Activated CD8-positive, alpha-beta memory T cell treated with anti-CD3 and anti-CD28 coated beads, Interleukin-2, amount 10 ng/mL, durations not matched to agents 7 days and 5 days (primary cell): Measurements from ENCODE around the gene FAF1. TPM values are rescaled to one million over a fixed set of nuclear protein-coding genes. Genes with fewer than 3 reads are reported as not detected.

Experiments
- ATAC-seq: fragments of 150-1000 bp; cut with Tn5 transposase; one replicate; pipeline ENCODE4 v1.10.0; 2021; ENCODE audit warnings: moderate library complexity
- CTCF ChIA-PET: fragments of 350-600 bp; sonication (Branson Sonifier 250); formaldehyde crosslinking; loops from one replicate; lab custom pipeline; 2021; ENCODE audit warnings: antibody characterized with exemption; lab: Charles Lee
- DNase-seq: peaks from one replicate; pipeline ENCODE4 v3.0.0-alpha.2; 2020
- H3K27ac Mint-ChIP-seq: one replicate; pipeline ENCODE4 v1.8.0; 2021; ENCODE audit warnings: mild to moderate bottlenecking, mixed read lengths
- H3K27me3 Mint-ChIP-seq: one replicate; pipeline ENCODE4 v1.8.0; 2021; ENCODE audit warnings: mixed read lengths
- H3K36me3 Mint-ChIP-seq: one replicate; pipeline ENCODE4 v1.8.0; 2021; ENCODE audit warnings: mild to moderate bottlenecking, mixed read lengths
- H3K4me1 Mint-ChIP-seq: one replicate; pipeline ENCODE4 v1.8.0; 2021; ENCODE audit warnings: mixed read lengths
- H3K4me3 Mint-ChIP-seq: one replicate; pipeline ENCODE4 v1.8.0; 2021; ENCODE audit warnings: mild to moderate bottlenecking, moderate library complexity, mixed read lengths
- H3K9me3 Mint-ChIP-seq: one replicate; pipeline ENCODE4 v1.8.0; 2022; ENCODE audit warnings: low read depth, mixed read lengths
- total RNA-seq, 2 experiments: library from RNA; stranded (reverse); gene quantifications; one replicate each; pipeline ENCODE4 v1.2.3, GENCODE V29; 2021

Gene FAF1
- total RNA-seq, 2 experiments from 2014 or later = 84.4 to 94.4 TPM

DNA sequence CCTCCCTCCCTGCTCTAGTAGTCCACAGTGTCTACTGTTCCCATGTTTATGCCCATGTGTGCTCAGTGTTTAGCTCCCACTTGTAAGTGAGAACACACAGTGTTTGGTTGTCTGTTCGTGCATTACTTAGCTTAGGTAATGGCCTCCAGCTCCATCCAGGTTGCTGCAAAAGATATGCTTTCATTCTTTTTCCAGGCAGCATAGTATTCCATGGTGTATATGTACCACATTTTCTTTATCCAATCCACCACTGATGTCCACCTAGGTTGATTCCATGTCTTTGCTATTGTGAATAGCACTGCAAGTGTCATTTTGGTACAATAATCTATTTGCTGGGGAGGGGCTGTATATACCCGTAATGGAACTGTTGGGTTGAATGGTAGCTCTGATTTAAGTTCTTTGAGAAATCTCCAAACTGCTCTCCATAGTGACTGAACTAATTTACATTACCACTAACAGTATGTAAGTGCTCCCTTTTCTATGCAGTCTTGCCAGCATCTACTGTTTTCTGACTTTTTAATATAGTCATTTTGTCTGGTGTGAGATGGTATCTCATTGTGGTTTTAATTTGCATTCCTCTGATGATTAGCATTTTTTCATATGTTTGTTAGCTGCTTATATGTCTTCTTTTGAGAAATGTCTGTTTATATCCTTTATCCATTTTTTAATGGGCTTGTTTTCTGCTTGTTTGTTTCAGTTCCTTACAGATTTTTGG lies 344.9 kb downstream of the FAF1 start:
- Mint-ChIP-seq H3K27ac (no peak overlapping the region), H3K4me1 (peaks cover 14% of the 10 kb centered on the region), H3K4me3 (no peak overlapping the region), H3K27me3 (no peaks in the 10 kb centered on the region), H3K36me3 (peaks cover 7% of the 10 kb centered on the region), H3K9me3 (peaks cover 4% of the 10 kb centered on the region)
- no peak for ATAC-seq
- CTCF ChIA-PET = interaction anchor here (1.6 kb wide), 1 partner anchor 113 kb away, joined by 4 read pairs; no protein-coding TSS in a partner anchor
- no peak for DNase-seq

DNA sequence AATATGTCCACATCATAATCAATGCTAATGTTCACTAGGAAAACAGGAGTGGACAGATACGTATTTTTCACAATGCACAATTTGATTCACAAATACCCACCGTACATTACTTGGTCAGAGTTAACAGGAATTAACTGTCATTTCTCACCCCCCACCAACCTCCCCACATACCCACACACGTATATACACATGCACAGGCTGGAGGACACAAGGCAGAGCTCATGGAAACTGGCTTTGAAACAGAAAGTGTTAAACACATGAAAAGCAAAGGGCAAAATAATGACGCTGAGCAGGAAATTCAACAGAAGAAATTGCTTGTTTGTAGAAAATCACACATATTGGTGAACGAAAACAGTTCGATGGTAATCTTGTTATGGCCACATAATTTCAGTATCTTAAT lies 348.4 kb downstream of the FAF1 start:
- H3K27ac Mint-ChIP-seq = no peak overlapping the region
- CTCF ChIA-PET = no interaction called here
- H3K4me3 Mint-ChIP-seq = no peak overlapping the region
- no peaks in the 10 kb centered on the region for H3K9me3 Mint-ChIP-seq
- H3K27me3 Mint-ChIP-seq = no peaks in the 10 kb centered on the region
- DNase-seq (peak; percentile 44), ATAC-seq (peak; percentile 51)
- peaks cover 3% of the 10 kb centered on the region for H3K36me3 Mint-ChIP-seq
- peaks cover 14% of the 10 kb centered on the region for H3K4me1 Mint-ChIP-seq

DNA sequence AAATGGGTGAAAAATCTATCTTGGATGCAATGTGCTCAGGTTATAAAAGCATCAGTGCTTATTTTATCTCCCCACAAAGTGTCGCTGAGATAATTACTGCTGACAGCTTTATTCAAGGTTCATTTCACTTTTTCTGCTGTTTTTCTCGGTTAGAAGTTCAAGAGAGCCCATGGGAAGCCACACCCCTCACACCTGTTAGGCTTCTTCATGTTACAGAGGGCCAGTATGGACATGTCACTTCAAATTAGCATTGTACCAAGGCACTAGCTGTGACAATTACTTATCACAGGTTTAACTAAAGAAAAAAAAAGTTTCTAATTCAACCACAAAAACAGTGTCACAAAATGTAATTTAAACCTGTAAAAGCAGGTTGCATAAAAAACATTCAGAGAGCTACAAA lies 349.5 kb downstream of the FAF1 start:
- DNase-seq = no peak
- no peak overlapping the region for H3K4me3 Mint-ChIP-seq
- H3K36me3 Mint-ChIP-seq = peaks cover 3% of the 10 kb centered on the region
- no peak for ATAC-seq
- peaks cover 14% of the 10 kb centered on the region for H3K4me1 Mint-ChIP-seq
- H3K27me3 Mint-ChIP-seq = no peaks in the 10 kb centered on the region
- H3K27ac Mint-ChIP-seq = no peak overlapping the region
- CTCF ChIA-PET = no interaction called here
- H3K9me3 Mint-ChIP-seq = no peaks in the 10 kb centered on the region

DNA sequence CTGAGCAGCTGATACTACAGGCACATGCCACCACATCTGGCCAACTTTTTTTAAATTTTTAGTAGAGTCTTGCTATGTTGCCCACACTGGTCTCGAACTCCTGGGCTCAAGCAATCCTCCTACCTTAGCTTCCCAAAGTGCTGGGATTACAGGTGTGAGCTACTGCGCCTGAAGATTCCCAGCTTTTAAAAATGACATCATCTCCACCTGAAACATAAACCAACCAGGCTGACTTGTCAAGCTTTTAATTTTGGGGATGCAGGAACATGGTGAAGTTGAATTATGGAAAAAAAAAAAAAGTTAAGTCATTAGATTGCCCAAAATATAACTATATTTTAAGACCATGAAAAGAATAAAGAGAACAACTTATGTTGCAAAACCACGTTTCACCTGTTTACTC lies 350.6 kb downstream of the FAF1 start:
- Mint-ChIP-seq H3K27ac (no peak overlapping the region), H3K27me3 (no peaks in the 10 kb centered on the region), H3K4me3 (no peak overlapping the region), H3K9me3 (no peaks in the 10 kb centered on the region), H3K4me1 (peaks cover 14% of the 10 kb centered on the region), H3K36me3 (no peaks in the 10 kb centered on the region)
- no peak for DNase-seq
- ATAC-seq = no peak
- CTCF ChIA-PET = no interaction called here

DNA sequence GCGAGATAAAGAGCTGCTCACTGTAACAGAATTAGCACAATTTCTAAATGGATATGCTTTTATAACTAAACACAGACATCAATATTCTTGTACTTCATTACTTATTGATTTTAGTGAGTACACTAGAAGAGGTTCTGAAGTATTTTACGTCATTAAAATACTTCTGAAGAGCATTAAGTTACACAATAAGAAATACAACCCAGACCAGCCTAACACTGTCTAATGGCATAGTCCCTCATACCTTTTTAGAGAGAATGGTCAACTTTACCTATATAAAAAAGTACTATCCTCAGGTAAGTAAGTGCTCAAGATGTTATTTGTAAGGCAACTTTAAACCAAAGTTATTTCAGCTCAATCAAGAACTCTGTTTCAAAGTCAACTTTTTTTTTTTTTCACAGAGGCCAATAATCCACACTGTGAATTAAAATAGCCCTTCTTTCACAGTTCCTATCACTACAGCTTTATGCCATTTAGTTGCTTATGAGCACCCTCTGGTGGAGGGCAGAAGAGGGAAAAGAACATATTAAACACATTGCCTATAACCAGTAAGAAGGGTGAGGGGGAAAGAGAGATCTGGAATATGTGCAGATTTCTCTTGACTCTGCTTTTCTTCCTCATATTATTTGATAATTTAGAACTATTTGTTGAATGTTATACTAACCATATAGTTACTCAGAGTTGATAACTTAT lies 354.7 kb downstream of the FAF1 start:
- DNase-seq = no peak
- Mint-ChIP-seq H3K4me1 (no peaks in the 10 kb centered on the region), H3K4me3 (no peak overlapping the region), H3K9me3 (no peaks in the 10 kb centered on the region), H3K27me3 (no peaks in the 10 kb centered on the region), H3K27ac (no peak overlapping the region), H3K36me3 (peaks cover 3% of the 10 kb centered on the region)
- peak; percentile 49 for ATAC-seq
- CTCF ChIA-PET = interaction anchor here (0.6 to 1.6 kb wide), 4 partner anchors 16 to 182 kb away, joined by 3 to 4 read pairs (median 4); partner anchors contain the start of gene DMRTA2

DNA sequence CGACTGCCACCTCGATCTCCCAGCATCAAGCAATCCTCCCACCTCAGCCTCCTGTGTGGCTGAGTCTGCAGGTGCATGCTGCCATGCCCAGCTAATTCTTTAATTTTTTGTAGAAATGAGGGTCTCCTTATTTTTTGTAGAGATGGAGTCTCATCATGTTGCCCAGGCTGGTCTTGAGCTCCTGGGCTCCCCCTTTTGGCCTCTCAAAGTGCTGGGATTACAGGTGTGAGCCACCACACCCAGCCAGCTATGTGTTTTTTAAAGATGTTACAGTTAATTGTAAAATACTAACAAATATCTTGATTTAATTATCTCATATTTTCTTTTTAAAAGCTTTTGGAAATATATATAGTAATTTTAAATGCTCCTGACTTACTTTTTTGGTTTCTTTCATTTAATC lies 355.5 kb downstream of the FAF1 start:
- Mint-ChIP-seq H3K36me3 (peaks cover 3% of the 10 kb centered on the region), H3K27me3 (no peaks in the 10 kb centered on the region), H3K27ac (no peak overlapping the region), H3K4me1 (no peaks in the 10 kb centered on the region), H3K4me3 (no peak overlapping the region), H3K9me3 (no peaks in the 10 kb centered on the region)
- no peak for DNase-seq
- no peak for ATAC-seq
- CTCF ChIA-PET = interaction anchor here (1.3 to 1.6 kb wide), 2 partner anchors 65 to 181 kb away, joined by 3 to 4 read pairs; partner anchors contain the start of gene DMRTA2

DNA sequence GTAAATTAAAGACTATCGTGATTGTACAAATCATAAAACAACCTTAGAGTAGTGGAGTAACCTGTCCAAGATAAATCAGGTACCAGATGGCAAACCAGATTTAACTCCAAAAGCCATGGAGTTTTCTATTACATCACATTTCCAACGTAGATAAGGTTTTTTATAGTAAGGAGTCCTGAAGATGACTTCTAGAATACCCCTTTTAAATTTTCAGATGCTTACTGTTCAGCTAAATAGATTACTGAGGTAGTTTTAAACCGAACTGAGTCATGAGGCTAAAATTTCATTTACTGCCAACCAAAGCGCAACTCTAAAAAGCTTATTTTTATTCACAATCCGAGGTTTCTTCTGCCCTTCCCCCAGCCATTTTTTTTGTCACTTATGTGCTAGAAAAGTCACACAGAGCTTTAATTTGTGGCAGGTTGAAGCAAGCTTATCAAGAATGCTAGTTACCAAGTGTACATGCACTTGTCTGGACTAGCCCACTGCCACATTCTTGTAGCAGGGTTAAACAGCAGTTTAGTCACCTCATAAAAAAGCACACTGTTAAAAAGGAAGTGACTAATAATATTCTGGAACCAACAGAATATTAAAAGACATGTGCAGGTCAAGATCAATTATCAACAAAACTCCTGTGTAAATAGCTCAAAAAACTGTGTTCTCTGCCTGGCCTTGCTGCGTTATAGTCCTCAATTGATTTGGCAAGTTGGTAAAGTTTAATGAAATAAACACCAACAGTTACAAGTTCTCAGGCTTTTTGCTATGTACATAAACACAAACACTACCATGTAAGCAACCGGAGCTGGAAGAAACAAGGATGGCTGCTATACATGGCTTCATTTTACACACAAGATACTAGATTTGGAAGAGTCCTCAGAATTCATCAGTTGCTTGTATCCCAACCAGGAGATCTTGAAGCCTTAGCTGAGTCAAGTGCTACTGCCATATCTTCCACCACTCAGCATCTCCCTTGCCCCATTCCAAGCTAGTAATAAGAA lies 356.5 kb downstream of the FAF1 start:
- CTCF ChIA-PET = no interaction called here

DNA sequence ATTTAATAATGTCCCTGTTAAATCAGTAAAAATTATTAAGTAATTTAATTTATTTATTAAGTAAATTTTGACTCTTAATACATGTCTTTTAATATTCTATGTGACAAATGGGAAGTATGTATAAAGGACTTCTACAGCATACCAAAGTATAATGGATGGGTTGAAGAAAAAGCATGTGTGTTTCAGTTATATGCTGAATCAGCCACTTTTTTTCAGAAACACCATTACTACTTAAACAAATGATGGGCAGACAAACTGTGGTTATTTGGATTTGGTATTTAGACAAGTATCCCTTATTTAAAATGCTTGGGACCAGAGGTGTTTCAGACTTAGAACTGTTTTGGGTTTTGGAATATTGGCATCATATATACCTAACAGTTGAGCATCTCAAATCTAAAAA lies 360.5 kb downstream of the FAF1 start:
- CTCF ChIA-PET = no interaction called here
- H3K4me1 Mint-ChIP-seq = no peaks in the 10 kb centered on the region
- no peak overlapping the region for H3K27ac Mint-ChIP-seq
- H3K27me3 Mint-ChIP-seq = no peaks in the 10 kb centered on the region
- DNase-seq (no peak), ATAC-seq (no peak)
- H3K36me3 Mint-ChIP-seq = peaks cover 10% of the 10 kb centered on the region
- H3K9me3 Mint-ChIP-seq = no peaks in the 10 kb centered on the region
- H3K4me3 Mint-ChIP-seq = no peak overlapping the region

More for the DNA sequence above, 356.5 kb downstream of the FAF1 start:
- H3K27me3 Mint-ChIP-seq = no peaks in the 10 kb centered on the region
- no peak overlapping the region for H3K4me3 Mint-ChIP-seq
- no peak for ATAC-seq
- peaks cover 3% of the 10 kb centered on the region for H3K36me3 Mint-ChIP-seq
- no peak overlapping the region for H3K27ac Mint-ChIP-seq
- H3K9me3 Mint-ChIP-seq = no peaks in the 10 kb centered on the region
- no peaks in the 10 kb centered on the region for H3K4me1 Mint-ChIP-seq
- DNase-seq = no peak

DNA sequence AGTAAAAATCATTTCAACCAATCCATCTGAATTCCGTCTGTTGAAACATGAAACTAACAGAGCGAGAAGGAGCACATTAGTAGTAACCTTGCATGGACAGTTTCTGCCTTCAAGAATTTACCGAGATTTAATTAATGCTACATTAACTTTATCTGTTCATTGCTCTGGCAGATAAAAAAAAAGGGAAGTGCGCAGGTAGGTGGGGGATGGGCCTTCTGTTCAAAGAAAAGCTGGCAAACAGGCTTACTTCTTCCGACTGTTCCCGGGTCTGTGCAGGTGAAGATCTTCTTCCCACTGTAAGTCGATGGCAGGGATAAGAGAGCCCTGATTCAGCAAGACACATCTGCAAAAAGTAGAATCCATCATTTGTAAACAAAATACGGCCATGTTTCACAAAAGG lies 364.2 kb downstream of the FAF1 start:
- CTCF ChIA-PET = no interaction called here
- Mint-ChIP-seq H3K36me3 (peaks cover 12% of the 10 kb centered on the region), H3K27me3 (no peaks in the 10 kb centered on the region), H3K4me1 (no peaks in the 10 kb centered on the region), H3K4me3 (no peak overlapping the region), H3K9me3 (no peaks in the 10 kb centered on the region), H3K27ac (no peak overlapping the region)
- ATAC-seq = no peak
- no peak for DNase-seq

DNA sequence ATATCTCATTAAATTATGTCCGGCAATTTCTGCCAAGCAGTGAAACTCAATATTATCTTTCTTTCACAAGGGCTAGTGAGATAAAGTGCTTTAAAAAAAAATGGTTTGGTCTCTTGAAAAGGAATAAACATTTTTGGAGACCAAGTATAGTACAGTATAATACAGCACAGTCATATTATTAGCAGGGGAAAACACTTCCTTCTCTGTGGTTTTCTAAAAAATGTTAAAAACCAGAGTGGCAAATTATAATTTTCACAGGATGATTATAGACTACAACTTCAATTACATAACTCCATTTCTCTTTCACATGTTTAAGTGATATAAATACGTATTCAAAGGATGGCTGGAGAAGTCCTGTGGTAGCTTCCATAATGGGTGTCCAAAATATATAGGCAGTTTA lies 366.6 kb downstream of the FAF1 start:
- Mint-ChIP-seq H3K36me3 (peaks cover 12% of the 10 kb centered on the region), H3K4me1 (no peaks in the 10 kb centered on the region), H3K27ac (no peak overlapping the region), H3K27me3 (no peaks in the 10 kb centered on the region), H3K4me3 (no peak overlapping the region), H3K9me3 (no peaks in the 10 kb centered on the region)
- ATAC-seq = no peak
- CTCF ChIA-PET = interaction anchor here (0.7 kb wide), 1 partner anchor 12 kb away, joined by 3 read pairs; no protein-coding TSS in a partner anchor
- DNase-seq = no peak

DNA sequence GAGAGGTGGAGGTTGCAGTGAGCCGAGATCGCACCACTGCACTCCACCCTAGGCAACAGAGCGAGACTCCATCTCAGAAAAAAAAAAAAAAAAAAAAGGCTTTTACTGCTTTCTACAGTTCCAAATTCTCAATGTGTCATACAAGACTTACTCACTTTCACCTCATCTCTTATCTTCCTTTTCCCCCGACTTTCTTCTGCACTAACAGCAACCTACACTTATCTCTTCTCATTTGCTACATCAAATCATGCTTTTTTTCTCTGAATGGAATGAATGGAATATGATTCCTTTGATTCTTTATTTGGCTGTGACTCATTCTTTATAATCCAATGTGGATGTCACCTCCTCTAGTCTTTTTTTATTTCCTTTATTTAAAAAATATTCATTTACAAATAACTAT lies 368.5 kb downstream of the FAF1 start:
- Mint-ChIP-seq H3K4me1 (no peaks in the 10 kb centered on the region), H3K9me3 (no peaks in the 10 kb centered on the region), H3K4me3 (no peak overlapping the region), H3K36me3 (peaks cover 15% of the 10 kb centered on the region), H3K27me3 (no peaks in the 10 kb centered on the region), H3K27ac (no peak overlapping the region)
- no peak for DNase-seq
- CTCF ChIA-PET = no interaction called here
- no peak for ATAC-seq

DNA sequence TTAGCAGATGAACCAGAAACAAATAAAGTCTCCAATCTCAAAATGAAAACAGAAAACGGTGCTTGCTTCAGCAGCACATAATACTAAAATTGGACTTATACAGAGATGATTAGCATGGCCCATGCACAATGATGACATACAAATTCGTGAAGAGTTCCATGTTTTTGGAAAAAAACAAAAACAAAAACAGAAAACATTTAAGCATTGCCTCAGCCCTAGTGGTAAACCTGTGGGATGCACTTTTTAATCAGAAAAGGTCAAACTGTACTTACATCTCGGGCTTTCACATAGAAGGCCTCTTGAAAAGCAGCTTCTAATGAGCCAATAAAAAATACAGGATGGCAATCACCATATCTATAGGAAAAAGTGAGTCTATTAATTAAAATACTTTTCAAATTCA lies 377.7 kb downstream of the FAF1 start:
- H3K27me3 Mint-ChIP-seq = no peaks in the 10 kb centered on the region
- H3K36me3 Mint-ChIP-seq = peaks cover 13% of the 10 kb centered on the region
- ATAC-seq = no peak
- H3K27ac Mint-ChIP-seq = no peak overlapping the region
- no peak for DNase-seq
- CTCF ChIA-PET = no interaction called here
- no peak overlapping the region for H3K4me3 Mint-ChIP-seq
- no peaks in the 10 kb centered on the region for H3K9me3 Mint-ChIP-seq
- no peaks in the 10 kb centered on the region for H3K4me1 Mint-ChIP-seq

DNA sequence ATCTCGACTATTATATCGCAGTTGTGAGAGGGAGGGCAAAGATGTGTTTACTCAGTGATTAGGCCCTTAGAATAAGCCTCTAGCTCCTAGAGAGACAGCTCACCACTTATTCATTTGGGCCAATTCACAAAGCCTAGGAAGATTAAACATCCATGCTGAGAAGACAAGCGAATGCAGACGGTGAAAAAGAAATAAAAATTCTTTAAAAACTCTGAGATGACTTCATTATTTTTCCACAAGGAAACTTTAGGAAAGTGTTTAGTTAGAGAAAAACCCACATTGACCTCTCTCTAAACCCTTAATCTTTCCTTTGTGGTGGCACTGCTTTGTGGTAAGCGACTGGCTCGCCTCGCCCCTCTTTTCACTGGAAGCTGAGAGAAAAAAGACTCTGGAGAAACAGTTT lies 390.0 kb downstream of the FAF1 start:
- Mint-ChIP-seq H3K36me3 (peaks cover 15% of the 10 kb centered on the region), H3K27ac (no peak overlapping the region), H3K27me3 (no peaks in the 10 kb centered on the region), H3K4me3 (no peak overlapping the region), H3K9me3 (no peaks in the 10 kb centered on the region), H3K4me1 (no peaks in the 10 kb centered on the region)
- CTCF ChIA-PET = no interaction called here
- DNase-seq (no peak), ATAC-seq (no peak)
